ENCODE data around the gene ADCY4.

DNA sequence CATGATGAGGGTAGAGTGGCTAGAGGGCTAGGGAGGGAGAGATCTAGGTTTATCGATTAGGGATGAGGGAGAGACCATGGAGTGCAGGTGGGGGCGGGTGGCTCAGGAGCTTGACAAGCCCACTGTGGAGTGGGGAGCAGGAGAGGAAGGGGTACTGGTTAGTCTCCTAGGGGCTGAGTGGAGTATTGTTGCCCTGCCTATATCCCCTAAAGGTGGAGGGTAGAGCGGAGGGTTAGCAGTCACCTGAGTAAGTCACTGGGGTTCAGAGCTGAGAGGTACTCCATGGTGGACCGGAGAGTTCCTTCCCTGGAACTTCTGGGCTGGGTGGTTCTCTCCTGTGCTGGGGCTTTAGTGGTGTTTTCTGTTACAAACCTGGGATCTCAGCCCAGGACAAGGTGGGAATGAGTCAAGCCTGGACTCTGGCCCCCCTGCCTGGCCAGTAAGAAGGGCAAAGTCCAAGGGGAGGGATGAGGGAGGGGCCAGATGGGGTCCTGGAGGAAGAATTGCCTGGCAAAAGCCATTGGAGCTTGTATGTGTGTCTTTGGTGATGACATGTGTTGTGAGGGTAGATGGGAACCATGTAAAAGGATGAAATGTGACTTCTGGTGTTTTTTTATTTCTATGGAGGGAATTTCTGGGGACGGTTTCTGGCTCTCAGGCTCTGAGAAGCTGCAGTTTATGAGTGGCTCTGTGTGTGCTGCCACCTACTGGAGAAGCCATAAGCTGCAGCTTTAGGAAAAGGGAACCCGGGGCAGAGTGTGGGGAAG lies 27.1 kb downstream of the ADCY4 start, which contains the start of gene CIDEB:
- TF ChIP-seq LEF1 (IDR thresholded peaks at IDR 0.05; ENCODE audit: borderline replicate concordance): no peak
- TF ChIP-seq FOXM1 (IDR thresholded peaks at IDR 0.05; ENCODE audit: borderline replicate concordance): no peak
- no peak for TF ChIP-seq SUZ12 (IDR thresholded peaks at IDR 0.05)
- no peak for TF ChIP-seq TARDBP (IDR thresholded peaks at IDR 0.05)
- TF ChIP-seq NFRKB (IDR thresholded peaks at IDR 0.05): no peak
- no peak for TF ChIP-seq ZNF384 (IDR thresholded peaks at IDR 0.05)
- no peak for TF ChIP-seq ELF4 (IDR thresholded peaks at IDR 0.05)
- TF ChIP-seq HDGF (IDR thresholded peaks at IDR 0.05; ENCODE audit: borderline replicate concordance): no peak
- TF ChIP-seq CTBP1 (IDR thresholded peaks at IDR 0.05; ENCODE audit: borderline replicate concordance): no peak
- TF ChIP-seq, protein P1, sequence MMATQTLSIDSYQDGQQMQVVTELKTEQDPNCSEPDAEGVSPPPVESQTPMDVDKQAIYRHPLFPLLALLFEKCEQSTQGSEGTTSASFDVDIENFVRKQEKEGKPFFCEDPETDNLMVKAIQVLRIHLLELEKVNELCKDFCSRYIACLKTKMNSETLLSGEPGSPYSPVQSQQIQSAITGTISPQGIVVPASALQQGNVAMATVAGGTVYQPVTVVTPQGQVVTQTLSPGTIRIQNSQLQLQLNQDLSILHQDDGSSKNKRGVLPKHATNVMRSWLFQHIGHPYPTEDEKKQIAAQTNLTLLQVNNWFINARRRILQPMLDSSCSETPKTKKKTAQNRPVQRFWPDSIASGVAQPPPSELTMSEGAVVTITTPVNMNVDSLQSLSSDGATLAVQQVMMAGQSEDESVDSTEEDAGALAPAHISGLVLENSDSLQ (IDR thresholded peaks at IDR 0.05): no peak
- TF ChIP-seq BHLHE40 (IDR thresholded peaks at IDR 0.05; ENCODE audit: borderline replicate concordance): no peak

All from HEK293T (cell line).